HEK293T (cell line): ENCODE measurements around the gene OR52E6.

Source experiments
- CTCF ChIA-PET: fragments of 350-600 bp; formaldehyde crosslinking; extraction: SDS; loops from one replicate; lab custom pipeline; 2021; ENCODE audit warnings: antibody characterized with exemption, inconsistent platforms; lab: Yijun Ruan, JAX
- POLR2A ChIA-PET: fragments of 350-600 bp; formaldehyde crosslinking; extraction: SDS; loops from one replicate; lab custom pipeline; 2020; ENCODE audit warnings: antibody characterized with exemption, inconsistent platforms; lab: Yijun Ruan, JAX
- DNase-seq: peaks from one replicate; pipeline ENCODE4 v3.0.0; 2012; ENCODE audit warnings: mixed read lengths; ENCODE audit errors: extremely low spot score
- ARNT ChIP-seq: fragments of 450-650 bp; IDR thresholded peaks from 2 replicates; pipeline ENCODE4 v1.6.1; 2017; ENCODE audit warnings: mild to moderate bottlenecking
- BHLHE40 ChIP-seq: fragments of 450-650 bp; IDR thresholded peaks from 2 replicates; pipeline ENCODE4 v1.6.1; 2016; ENCODE audit warnings: mild to moderate bottlenecking, moderate library complexity, borderline replicate concordance
- CTBP1 ChIP-seq: fragments of 450-650 bp; IDR thresholded peaks from 2 replicates; pipeline ENCODE4 v1.6.1; 2016; ENCODE audit warnings: borderline replicate concordance
- ELF4 ChIP-seq: fragments of 450-650 bp; IDR thresholded peaks from 2 replicates; pipeline ENCODE4 v1.6.1; 2017; ENCODE audit warnings: antibody characterized with exemption
- FOXA1 ChIP-seq: fragments of 450-650 bp; IDR thresholded peaks from 2 replicates; pipeline ENCODE4 v1.6.1; 2016; ENCODE audit warnings: mild to moderate bottlenecking
- FOXK2 ChIP-seq: fragments of 450-650 bp; IDR thresholded peaks from 2 replicates; pipeline ENCODE4 v1.6.1; 2016; ENCODE audit warnings: mild to moderate bottlenecking
- FOXM1 ChIP-seq: fragments of 450-650 bp; IDR thresholded peaks from 2 replicates; pipeline ENCODE4 v1.6.1; 2017; ENCODE audit warnings: mild to moderate bottlenecking, borderline replicate concordance
- HDGF ChIP-seq: fragments of 450-650 bp; IDR thresholded peaks from 2 replicates; pipeline ENCODE4 v1.6.1; 2017; ENCODE audit warnings: antibody characterized with exemption, borderline replicate concordance
- L3MBTL2 ChIP-seq: fragments of 450-650 bp; conservative IDR thresholded peaks from 2 replicates; pipeline ENCODE4 v1.6.1; 2016; ENCODE audit warnings: mild to moderate bottlenecking
- LEF1 ChIP-seq: fragments of 450-650 bp; IDR thresholded peaks from 2 replicates; pipeline ENCODE4 v1.6.1; 2017; ENCODE audit warnings: mild to moderate bottlenecking, borderline replicate concordance
- NFRKB ChIP-seq: fragments of 450-650 bp; IDR thresholded peaks from 2 replicates; pipeline ENCODE4 v1.6.1; 2016; ENCODE audit warnings: mild to moderate bottlenecking, moderate library complexity
- PKNOX1 ChIP-seq: fragments of 450-650 bp; IDR thresholded peaks from 2 replicates; pipeline ENCODE4 v1.6.1; 2016
- SP1 ChIP-seq: fragments of 450-650 bp; IDR thresholded peaks from 2 replicates; pipeline ENCODE4 v1.6.1; 2017
- SUZ12 ChIP-seq: fragments of 450-650 bp; IDR thresholded peaks from 2 replicates; pipeline ENCODE4 v1.6.1; 2016; ENCODE audit warnings: mild to moderate bottlenecking
- TARDBP ChIP-seq: fragments of 450-650 bp; IDR thresholded peaks from 2 replicates; pipeline ENCODE4 v1.6.1; 2016
- ZNF384 ChIP-seq: fragments of 450-650 bp; IDR thresholded peaks from 2 replicates; pipeline ENCODE4 v1.6.1; 2016

OR52E6 gene

GRCh38 chr11:5841797-5842196, at the start of gene OR52E6:
Gene OR52E6 (minus strand): TSS chr11:5841897. CDS start chr11:5841897, 0 bp downstream.
- no peak for TF ChIP-seq CTBP1
- no peak for TF ChIP-seq TARDBP
- no peak for TF ChIP-seq ZNF384
- TF ChIP-seq FOXA1: no peak
- TF ChIP-seq ELF4: no peak
- TF ChIP-seq SUZ12: no peak
- TF ChIP-seq NFRKB: no peak
- TF ChIP-seq LEF1: no peak
- TF ChIP-seq FOXK2: no peak
- no peak for TF ChIP-seq PKNOX1
- no peak for TF ChIP-seq SP1
- TF ChIP-seq HDGF: no peak
- TF ChIP-seq ARNT: no peak
- no peak for TF ChIP-seq L3MBTL2
- no peak for TF ChIP-seq BHLHE40
- no peak for TF ChIP-seq FOXM1
- CTCF ChIA-PET: no interaction called here
- no peak for DNase-seq
- POLR2A ChIA-PET: no interaction called here

DNA sequence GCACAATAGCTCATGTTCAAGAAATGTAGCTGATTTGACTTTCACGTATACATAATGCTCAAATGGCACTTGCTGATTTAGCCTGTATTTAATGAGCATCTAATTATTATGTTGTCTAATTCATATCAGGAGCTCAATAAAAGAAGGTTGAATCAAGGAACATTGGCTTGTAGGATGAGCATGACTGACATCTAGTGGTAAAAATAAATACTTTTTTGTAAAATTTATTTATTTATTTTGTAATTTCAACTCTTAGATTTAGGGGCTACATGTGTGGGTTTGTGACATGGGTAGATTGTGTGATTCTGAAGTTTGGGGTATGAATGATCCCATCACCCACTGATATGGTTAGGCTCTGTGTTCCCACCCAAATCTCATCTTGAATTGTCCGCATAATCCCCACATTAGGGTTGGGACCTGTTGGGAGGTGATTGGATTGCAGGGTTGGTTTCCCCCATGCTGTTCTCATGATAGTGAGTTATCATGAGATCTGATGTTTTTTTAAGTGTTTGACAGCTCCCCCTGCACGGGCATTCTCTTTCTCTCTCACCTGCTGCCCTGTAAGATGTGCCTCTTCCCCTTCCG, 49.6 kb upstream of the OR52E6 start:
- TF ChIP-seq SP1 (no peak), FOXM1 (no peak), BHLHE40 (no peak), ARNT (no peak), HDGF (no peak)
- CTCF ChIA-PET: interaction anchor here (0.6 to 1.0 kb wide), 5 partner anchors 72 to 1265 kb away, joined by 3 to 4 read pairs (median 3); no protein-coding TSS in a partner anchor
- DNase-seq: no peak
- POLR2A ChIA-PET: no interaction called here

DNA sequence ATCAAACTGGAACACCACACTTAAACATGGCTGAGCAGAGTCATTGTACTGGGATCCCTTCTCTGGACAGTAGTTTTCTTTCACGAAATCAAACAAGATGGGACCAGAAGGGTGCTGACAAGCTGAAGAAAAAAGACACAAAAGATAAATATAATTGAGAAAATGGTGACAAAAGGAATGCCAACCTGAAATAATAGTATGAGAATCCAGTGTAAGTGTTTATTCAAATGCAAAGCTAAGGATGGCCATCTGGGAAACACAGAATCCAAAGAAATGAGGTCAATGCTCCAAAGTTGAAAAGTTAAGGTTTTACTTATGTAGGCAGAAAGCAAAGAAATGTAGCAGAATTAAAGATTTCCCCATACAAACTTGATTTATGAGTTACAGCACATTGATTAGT, 46.0 kb upstream of the OR52E6 start:
- ChIA-PET CTCF (interaction anchor here (0.7 kb wide), 1 partner anchor 258 kb away, joined by 3 read pairs; no protein-coding TSS in a partner anchor), POLR2A (no interaction called here)
- no peak for DNase-seq
- TF ChIP-seq ARNT: no peak

DNA sequence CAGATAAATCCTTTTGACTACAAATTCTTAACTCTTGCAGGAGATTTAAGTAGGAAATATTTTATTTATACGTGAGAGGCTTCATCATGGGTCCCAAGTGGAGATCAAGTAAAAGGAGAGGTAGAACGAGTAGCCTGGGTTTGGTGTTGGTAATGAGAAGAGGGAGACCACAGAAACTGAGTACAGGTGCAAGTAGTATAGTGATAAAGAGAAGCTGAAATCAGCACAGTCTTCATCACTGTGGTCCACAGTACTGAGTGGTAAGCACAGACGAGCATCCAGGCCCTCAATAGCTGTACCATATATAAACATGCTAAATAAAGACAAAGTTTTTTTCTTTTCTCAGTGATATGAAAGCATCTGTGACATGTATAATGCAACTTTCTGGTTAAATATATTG, 45.5 kb upstream of the OR52E6 start:
- DNase-seq: no peak
- ChIA-PET POLR2A (no interaction called here), CTCF (interaction anchor here (0.7 kb wide), 1 partner anchor 257 kb away, joined by 3 read pairs; no protein-coding TSS in a partner anchor)
- TF ChIP-seq FOXA1 (no peak), TARDBP (no peak), NFRKB (no peak), SUZ12 (no peak), ZNF384 (no peak), BHLHE40 (no peak), HDGF (no peak)

DNA sequence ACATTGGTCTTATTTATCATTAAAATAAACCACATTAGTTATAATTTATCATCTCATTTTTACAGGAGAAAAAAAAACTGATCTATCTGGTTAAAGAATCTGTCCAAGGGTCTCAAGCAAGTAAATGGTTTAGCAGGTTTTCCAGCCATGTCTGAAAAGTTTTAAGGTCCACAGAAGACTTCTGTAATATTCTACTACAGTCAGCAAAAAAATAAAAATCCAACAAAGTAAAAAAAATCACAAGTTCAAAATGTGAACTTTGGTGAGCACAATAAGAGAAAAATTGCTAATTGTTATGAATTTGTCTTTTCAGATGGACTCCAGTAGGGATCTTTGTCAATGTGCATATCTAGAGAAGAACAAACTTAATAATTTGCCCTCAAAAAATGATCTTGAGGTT, 40.1 kb upstream of the OR52E6 start:
- ChIA-PET POLR2A (no interaction called here), CTCF (no interaction called here)

GRCh38 chr11:5880329-5880728, 38.6 kb upstream of the OR52E6 start, which contains the start of gene OR52E4:
Gene OR52E4 (plus strand): TSS chr11:5880629. CDS start chr11:5884293, 3,664 bp downstream.
- DNase-seq: no peak
- ChIA-PET CTCF (no interaction called here), POLR2A (no interaction called here)
- no peak for TF ChIP-seq FOXK2
- TF ChIP-seq SUZ12: no peak
- TF ChIP-seq ARNT: no peak
- TF ChIP-seq NFRKB: no peak
- TF ChIP-seq ELF4: no peak
- TF ChIP-seq LEF1: no peak
- no peak for TF ChIP-seq CTBP1
- no peak for TF ChIP-seq SP1
- TF ChIP-seq PKNOX1: no peak
- no peak for TF ChIP-seq TARDBP
- TF ChIP-seq FOXA1: no peak

More for the DNA sequence above, 40.1 kb upstream of the OR52E6 start:
- no peak for DNase-seq
- no peak for TF ChIP-seq BHLHE40
- no peak for TF ChIP-seq PKNOX1
- no peak for TF ChIP-seq ARNT
- TF ChIP-seq FOXK2: no peak
- TF ChIP-seq SUZ12: no peak

GRCh38 chr11:5878564-5878963, 36.9 kb upstream of the OR52E6 start:
- no peak for TF ChIP-seq ELF4
- ChIA-PET CTCF (no interaction called here), POLR2A (no interaction called here)
- DNase-seq: no peak
